ENCODE data around the gene IFNA5. TPM values are rescaled to one million over a fixed set of nuclear protein-coding genes. Genes with fewer than 3 reads are reported as not detected.

IFNA5 gene
- total RNA-seq, 1 donor from 2014 or later: 0.36 TPM

DNA sequence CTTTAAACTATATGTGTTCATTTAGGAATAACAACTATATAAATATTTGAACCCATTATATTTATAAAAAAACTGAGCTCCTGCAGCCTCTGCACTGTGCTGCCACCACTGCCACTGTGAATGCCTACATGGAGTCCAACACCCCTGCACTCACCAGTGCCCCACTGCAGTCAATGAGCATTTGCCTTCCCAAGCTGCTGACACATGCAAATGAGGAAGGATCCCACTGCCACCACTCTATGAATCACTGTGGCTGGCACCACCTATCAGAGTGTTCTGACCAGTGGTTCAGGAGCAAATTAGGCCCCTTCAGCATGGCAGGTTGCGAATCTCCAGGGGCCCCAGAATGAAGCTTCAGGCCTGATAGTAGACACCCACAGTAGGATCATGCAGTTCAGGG, 9.1 kb downstream of the IFNA5 start:
- no peak for ATAC-seq
- DNase-seq (ENCODE audit: low spot score): no peak
- intact Hi-C loops (cut with DNase I): no loop called here

DNA sequence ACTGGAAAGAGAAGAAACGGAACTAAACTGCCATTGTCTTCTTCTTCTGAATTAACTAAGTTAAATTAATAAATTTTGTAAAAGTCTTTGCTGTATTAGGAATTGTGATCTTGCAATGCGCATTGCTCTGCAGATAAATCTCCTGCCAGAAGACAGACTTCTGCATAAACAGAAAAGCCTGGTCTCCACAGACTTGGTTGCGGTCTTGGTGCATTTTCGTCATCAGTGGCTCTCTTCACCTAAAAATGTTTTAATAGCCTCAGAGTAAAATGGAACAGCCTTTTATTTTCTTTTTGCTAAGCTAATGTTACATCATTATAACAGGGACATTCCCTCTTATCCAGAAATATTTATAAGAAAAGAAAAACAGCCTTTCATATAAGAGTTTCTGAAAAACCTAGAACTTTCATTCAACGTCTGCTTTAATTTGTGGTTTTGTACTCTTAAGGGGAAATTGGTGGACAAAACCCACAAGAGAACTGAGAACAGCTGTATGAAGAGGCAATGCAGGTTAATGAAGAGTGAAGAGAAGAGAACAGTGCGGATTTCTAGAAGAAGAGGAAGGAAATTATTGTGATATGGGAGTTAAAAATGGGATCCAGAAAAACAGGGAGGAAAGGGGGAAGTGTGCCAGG, 10.1 kb downstream of the IFNA5 start:
- no peak for ATAC-seq
- intact Hi-C loops (cut with DNase I): no loop called here
- DNase-seq (ENCODE audit: low spot score): no peak

DNA sequence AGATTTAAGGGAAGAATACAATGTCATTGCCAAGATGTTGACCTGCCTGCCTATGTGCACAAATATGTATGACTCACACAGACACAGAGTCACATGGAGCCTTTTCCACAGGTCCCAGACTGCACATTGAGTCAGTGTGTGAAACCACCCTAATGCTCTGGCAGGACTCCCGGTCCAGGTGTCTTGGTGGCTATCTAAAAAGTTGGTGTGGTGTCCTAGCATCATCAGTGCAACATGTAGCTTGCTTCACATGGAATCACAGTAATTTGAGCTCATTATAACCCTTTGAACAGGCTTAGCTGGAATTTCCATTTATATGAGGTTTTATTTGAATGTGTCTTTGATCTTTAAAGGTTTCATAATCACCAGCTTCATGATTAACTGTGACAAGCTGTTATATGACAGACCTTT, 10.7 kb downstream of the IFNA5 start:
- no peak for DNase-seq (ENCODE audit: low spot score)
- no peak for ATAC-seq
- intact Hi-C loops (cut with DNase I): no loop called here

DNA sequence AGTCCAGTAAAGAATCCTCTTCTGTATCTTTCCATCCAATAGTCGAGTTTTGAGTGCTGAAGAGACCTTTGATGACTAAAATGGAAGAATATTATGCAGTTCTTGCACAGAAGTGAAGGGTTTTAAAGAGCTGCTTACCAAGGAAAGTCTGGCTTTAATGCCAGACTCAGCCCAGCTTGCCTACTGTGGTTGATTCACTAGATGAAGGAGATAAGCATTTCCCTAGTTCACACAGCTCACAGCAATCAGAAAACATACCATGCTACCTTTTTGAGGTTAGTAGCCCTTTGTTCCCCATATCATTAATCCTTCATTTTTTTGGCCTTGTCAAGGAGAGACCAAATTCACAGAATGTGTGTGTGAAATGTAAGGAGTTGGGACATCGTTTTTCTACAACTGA, 15.3 kb downstream of the IFNA5 start:
- intact Hi-C loops (cut with DNase I): loop anchor here (5.0 kb wide), 1 partner anchor 247 kb away; no protein-coding TSS in a partner anchor
- ATAC-seq: no peak
- DNase-seq (ENCODE audit: low spot score): no peak

DNA sequence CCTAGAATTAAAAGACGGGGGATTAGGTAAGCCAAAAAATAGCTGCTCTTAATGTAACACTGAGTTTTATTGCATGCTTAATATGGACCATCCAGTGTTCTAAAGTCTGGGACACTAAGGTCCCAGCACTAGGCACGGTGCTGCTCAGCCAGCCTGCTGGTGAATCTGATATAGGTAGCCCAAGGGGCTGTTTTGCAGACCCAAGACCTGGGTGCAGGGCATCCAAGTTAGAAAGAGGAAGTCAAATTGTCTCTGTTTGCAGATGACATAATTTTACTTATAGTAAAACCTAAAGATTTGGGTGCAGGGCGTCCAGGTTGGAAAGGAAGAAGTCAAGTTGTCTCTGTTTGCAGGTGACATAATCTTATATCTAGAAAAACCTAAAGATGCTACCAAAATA, 17.8 kb downstream of the IFNA5 start:
- intact Hi-C loops (cut with DNase I): loop anchor here (5.0 kb wide), 1 partner anchor 250 kb away; no protein-coding TSS in a partner anchor

DNA sequence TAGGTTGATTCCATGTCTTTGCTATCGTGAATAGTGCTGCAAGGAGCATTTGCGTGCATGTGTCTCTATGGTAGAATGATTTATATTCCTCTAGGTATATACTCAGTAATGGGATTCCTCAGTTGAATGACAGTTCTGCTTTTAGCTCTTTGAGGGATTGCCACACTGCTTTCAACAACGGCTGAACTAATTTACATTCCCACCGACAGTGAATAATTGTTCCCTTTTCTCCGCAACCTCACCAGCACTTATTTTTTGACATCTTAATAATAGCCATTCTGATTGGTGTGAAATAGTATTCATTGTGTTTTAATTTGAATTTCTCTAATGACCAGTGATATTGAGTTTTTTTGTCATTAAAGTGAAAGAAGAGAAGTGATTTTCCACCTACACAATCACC, 18.5 kb downstream of the IFNA5 start:
- intact Hi-C loops (cut with DNase I): loop anchor here (5.0 kb wide), 1 partner anchor 251 kb away; no protein-coding TSS in a partner anchor
- no peak for ATAC-seq
- DNase-seq (ENCODE audit: low spot score): no peak

More for the DNA sequence above, 17.8 kb downstream of the IFNA5 start:
- no peak for ATAC-seq
- no peak for DNase-seq (ENCODE audit: low spot score)

DNA sequence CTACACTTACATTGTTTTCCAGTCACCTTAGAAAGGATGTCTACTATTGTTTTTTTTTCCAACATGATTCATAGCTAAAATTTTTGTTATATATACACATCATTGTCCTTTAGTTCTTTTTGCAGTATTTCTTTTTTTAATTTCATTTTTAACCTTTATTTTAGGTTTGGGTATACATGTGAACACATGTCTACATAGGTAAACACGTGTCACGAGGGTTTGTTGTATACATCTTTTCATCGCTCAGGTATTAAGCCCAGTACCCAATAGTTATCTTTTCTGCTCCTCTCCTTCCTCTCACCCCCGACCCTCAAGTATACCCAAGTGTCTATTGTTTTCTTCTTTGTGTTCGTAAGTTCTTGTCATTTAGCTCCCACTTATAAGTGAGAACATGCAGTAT, 19.0 kb downstream of the IFNA5 start:
- no peak for DNase-seq (ENCODE audit: low spot score)
- intact Hi-C loops (cut with DNase I): loop anchor here (5.0 kb wide), 1 partner anchor 251 kb away; no protein-coding TSS in a partner anchor
- no peak for ATAC-seq

DNA sequence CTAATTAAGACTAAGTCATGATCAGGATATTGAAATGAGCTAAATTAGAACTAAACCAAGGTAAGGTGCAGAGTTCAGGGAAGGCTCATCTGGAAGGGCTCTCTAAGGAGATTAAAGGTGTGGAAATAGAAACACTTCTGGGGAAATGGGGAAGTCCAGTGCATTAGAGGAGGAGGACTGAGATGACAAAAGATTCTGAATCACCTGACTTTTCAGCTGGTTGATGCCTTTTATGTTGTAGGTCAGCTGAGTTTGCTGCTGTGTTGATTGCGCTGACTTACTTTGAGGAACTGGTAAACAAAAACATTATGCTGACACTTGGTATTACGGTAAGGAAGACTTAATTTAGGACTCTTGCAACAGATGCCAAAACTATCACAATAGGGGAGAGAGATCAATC, 23.8 kb downstream of the IFNA5 start:
- intact Hi-C loops (cut with DNase I): no loop called here
- ATAC-seq: no peak
- no peak for DNase-seq (ENCODE audit: low spot score)

DNA sequence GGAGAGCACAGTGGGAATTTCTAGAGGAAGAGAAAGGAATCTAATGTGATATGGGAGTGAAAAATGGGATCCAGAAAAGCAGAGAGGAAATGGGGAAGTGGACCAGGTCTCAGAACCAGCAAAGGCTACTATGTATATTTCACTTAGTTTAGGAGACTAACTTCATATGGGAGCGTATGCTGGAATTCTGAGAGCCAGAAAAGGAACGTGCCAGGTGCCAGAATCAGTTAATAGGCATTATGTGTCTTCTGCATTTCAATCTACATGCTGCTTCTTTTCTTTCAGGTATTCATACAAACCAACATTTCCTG, 36.8 kb downstream of the IFNA5 start:
- DNase-seq (ENCODE audit: low spot score) (no peak), ATAC-seq (no peak)
- intact Hi-C loops (cut with DNase I): no loop called here

DNA sequence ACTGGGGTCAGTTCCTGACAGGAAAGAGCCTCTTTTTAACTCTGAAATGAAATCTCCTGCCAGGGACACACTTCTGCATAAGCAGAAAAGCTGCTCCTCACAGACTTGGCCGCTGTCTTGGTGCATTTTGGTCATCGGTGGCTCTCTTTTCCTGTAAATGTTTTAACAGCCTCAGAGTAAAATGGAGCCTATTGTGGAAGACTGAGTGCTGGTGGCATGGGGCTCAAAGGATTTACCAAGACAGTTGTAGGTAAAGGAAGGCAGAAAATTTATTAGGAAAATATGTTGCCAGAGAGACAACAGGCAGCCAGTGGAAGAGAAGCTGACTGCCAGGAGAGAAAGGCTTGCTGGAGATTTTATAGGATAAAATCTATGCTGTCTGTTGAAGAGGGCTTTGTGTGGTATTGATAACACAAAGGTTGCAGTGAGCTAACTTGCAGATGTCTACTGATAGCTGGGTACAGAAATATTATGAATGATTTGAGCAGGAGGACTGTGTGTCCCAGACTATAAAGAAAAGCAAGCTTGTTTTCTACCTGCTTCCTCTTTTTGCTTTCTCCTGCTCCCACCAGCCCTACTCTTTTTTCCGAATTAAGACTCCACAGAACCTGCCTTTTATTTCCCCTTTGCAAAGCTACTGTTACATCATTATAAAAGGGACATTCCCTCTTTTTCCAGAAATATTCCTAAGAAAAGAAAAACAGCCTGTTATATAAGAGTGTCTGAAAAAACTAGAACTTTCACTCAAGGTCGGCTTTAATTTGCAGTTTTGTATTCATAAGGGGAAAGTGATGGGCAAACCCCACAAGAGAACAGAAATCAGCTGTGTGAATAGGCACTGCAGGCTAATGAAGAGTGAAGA, 37.4 kb downstream of the IFNA5 start:
- ATAC-seq: no peak
- intact Hi-C loops (cut with DNase I): no loop called here

DNA sequence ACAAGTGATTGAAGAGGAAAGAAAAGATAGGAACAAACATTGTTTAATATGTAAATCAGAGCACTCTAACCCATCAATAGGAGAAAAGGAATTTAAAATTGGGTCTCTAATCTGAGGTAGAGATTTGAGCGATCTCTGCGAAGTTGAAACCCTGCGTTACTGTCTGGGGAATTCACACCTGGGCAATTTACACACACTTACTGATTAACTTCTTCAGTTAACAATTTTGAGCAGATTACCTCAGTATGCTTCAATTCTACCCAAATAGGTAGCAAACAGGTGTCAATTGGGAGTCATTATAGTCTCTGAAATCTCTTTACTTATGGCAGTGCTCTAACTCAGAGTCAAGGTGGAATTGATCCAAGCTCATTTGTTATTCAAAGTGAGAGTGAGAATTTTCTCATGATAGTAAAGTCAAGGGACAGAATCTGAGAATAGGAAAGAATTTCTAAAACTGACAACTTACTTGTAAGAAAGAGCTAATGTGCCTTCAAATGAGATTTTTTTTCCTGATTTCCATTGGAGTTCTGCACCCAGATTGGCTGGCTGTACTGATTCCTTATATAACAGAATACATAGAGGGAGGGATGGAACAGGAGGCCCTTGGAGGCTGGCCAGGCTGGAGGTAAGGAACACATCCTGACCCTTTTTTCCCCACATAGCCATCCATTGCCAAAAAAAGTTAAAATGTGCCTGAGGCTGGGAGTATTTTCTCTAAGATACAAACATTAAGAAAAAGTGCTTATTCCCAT, 38.2 kb downstream of the IFNA5 start:
- ATAC-seq (no peak), DNase-seq (ENCODE audit: low spot score) (no peak)
- intact Hi-C loops (cut with DNase I): no loop called here

More for the DNA sequence above, 37.4 kb downstream of the IFNA5 start:
- DNase-seq (ENCODE audit: low spot score): no peak

DNA sequence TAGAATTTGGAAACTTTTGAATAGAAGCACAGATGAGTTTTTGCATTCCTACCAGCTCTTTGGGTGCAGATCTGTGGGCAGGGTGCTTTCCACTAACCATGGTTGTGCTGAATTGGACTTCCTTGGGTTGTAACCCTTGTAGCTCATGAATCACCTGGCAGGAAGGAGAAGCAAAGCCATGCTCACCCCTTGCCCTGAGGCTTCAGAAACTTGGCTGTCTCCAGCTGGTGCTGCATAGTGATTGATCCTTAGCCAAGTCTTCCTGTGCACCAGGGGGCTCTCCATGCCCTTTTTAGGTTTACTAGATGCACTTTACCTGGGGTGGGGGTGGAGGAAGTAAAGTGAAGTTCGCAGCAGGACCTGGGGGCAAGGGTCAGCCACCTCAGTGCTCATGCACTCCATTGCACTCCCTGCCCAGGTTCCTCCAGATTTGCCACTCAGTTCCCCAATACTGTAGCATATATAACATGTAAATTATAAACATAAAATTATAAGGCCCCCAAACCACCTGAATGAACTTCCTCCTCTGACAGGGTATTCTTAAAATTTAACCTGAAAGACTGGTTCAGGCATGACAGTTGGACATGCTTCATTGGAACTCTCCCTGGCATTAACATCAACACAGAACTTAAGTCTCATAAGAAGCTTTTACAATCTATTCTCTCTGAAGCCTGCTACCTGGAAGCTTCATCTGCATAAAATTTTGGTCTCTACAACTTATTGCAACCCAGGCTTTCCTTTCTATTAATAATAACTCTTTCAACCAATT, 39.5 kb downstream of the IFNA5 start:
- ATAC-seq (no peak), DNase-seq (ENCODE audit: low spot score) (no peak)
- intact Hi-C loops (cut with DNase I): no loop called here

DNA sequence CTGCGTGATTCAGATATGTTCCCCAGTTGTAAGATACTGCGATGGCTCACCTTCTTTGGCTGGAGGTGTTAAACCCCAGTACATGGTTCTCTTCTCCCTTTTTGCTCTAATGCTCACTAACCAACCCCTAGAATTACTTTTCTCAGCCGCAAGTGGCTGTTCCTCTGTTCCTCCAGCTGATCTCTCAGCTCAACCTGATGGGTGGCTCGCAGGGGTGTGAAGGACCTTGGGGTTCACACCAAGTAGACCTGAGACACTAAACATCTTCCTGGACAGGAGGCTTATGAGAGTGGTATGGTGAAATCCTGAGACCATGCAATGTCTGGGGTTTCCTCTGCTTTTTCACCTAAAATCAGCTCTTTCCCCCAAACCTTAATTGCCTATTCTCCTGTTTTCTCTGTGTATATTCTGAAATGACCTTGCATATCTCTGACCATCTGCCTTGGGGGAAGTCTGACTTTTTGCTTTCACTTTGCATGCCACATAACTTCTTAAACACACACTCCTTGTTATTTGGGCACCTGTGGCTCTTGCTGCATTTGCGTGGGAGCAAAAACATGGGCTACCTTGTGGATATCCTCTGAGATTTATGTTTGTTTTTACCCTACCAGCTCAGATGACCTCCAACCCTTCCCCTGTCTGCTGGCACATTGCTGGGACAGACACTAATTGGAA, 49.4 kb downstream of the IFNA5 start:
- ATAC-seq (no peak), DNase-seq (ENCODE audit: low spot score) (no peak)
- intact Hi-C loops (cut with DNase I): no loop called here

Other genes starting within 250 kb of the IFNA5 start
- gene IFNB1, start 227.4 kb downstream of the IFNA5 start, total RNA-seq: not detected
- not detected for gene IFNW1, start 163.5 kb downstream of the IFNA5 start, total RNA-seq
- gene IFNA21, start 138.7 kb downstream of the IFNA5 start, total RNA-seq: not detected
- gene IFNA4, start 117.7 kb downstream of the IFNA5 start, total RNA-seq: not detected
- gene IFNA7, start 103.1 kb downstream of the IFNA5 start, total RNA-seq: not detected
- gene IFNA10, start 98.2 kb downstream of the IFNA5 start, total RNA-seq: not detected
- gene IFNA16, start 88.0 kb downstream of the IFNA5 start, total RNA-seq: not detected
- not detected for gene IFNA17, start 77.1 kb downstream of the IFNA5 start, total RNA-seq
- gene IFNA14, start 65.3 kb downstream of the IFNA5 start, total RNA-seq: not detected
- 26.3 TPM for gene KLHL9, start 30.1 kb upstream of the IFNA5 start, total RNA-seq
- gene IFNA6, start 45.6 kb upstream of the IFNA5 start, total RNA-seq: not detected
- gene IFNA13, start 62.7 kb upstream of the IFNA5 start, total RNA-seq: not detected
- not detected for gene IFNA2, start 80.1 kb upstream of the IFNA5 start, total RNA-seq
- not detected for gene IFNA8, start 103.8 kb upstream of the IFNA5 start, total RNA-seq
- gene IFNA1, start 135.1 kb upstream of the IFNA5 start, total RNA-seq: not detected
- gene IFNE, start 177.0 kb upstream of the IFNA5 start, total RNA-seq: not detected

Measured in sciatic nerve (tissue), 2 donors.